ENCODE measurements around the gene COX8C.

COX8C gene

GRCh38 chr14:93309427-93309966, 37.5 kb upstream of the COX8C start:
- H3K4me3 ChIP-seq (ENCODE audit: low read length) = no peak overlapping the region
- no peak overlapping the region for H3K9ac ChIP-seq (ENCODE audit: low read depth, low read length)
- 93% methylated on average over 2 of the region's 2 CpGs for WGBS
- H3K27me3 ChIP-seq (ENCODE audit: insufficient read depth, low read length) = no peaks in the 10 kb centered on the region
- H3K36me3 ChIP-seq (ENCODE audit: insufficient read depth, low read length) = no peaks in the 10 kb centered on the region
- H3K4me1 ChIP-seq (ENCODE audit: insufficient read depth, low read length) = 0 out of 2 replicates have a peak, but pooled peaks cover 7% of the 10 kb centered on the region
- no peak overlapping the region for H3K27ac ChIP-seq (ENCODE audit: low read depth, low read length)
- H3K9me3 ChIP-seq (ENCODE audit: insufficient read depth, low read depth, low read length) = no peaks in the 10 kb centered on the region

GRCh38 chr14:93311082-93311481, 35.9 kb upstream of the COX8C start:
- Histone ChIP-seq H3K9ac (ENCODE audit: low read depth, low read length) (no peak overlapping the region), H3K4me3 (ENCODE audit: low read length) (no peak overlapping the region), H3K4me1 (ENCODE audit: insufficient read depth, low read length) (0 out of 2 replicates have a peak, but pooled peaks cover 7% of the 10 kb centered on the region), H3K9me3 (ENCODE audit: insufficient read depth, low read depth, low read length) (no peaks in the 10 kb centered on the region), H3K27me3 (ENCODE audit: insufficient read depth, low read length) (no peaks in the 10 kb centered on the region), H3K27ac (ENCODE audit: low read depth, low read length) (no peak overlapping the region), H3K36me3 (ENCODE audit: insufficient read depth, low read length) (no peaks in the 10 kb centered on the region)
- 92% methylated on average over 1 of the region's 1 CpG for WGBS

- H3K9me3 ChIP-seq (ENCODE audit: insufficient read depth, low read depth, low read length) = no peaks in the 10 kb centered on the region
- H3K4me3 ChIP-seq (ENCODE audit: low read length) = no peak overlapping the region
- no peak overlapping the region for H3K27ac ChIP-seq (ENCODE audit: low read depth, low read length)
- no peaks in the 10 kb centered on the region for H3K36me3 ChIP-seq (ENCODE audit: insufficient read depth, low read length)
- H3K9ac ChIP-seq (ENCODE audit: low read depth, low read length) = no peak overlapping the region
- no peaks in the 10 kb centered on the region for H3K27me3 ChIP-seq (ENCODE audit: insufficient read depth, low read length)
- H3K4me1 ChIP-seq (ENCODE audit: insufficient read depth, low read length) = peaks cover 29% of the 10 kb centered on the region
Observed at GRCh38 chr14:93315575-93315974, 31.4 kb upstream of the COX8C start.

- H3K9me3 ChIP-seq (ENCODE audit: insufficient read depth, low read depth, low read length) = no peaks in the 10 kb centered on the region
- WGBS = 89% methylated on average over 4 of the region's 4 CpGs
Observed at GRCh38 chr14:93316716-93317115, 30.3 kb upstream of the COX8C start.

GRCh38 chr14:93317210-93317874, 29.6 kb upstream of the COX8C start:
- Histone ChIP-seq H3K9ac (ENCODE audit: low read depth, low read length) (no peak overlapping the region), H3K36me3 (ENCODE audit: insufficient read depth, low read length) (no peaks in the 10 kb centered on the region), H3K27me3 (ENCODE audit: insufficient read depth, low read length) (no peaks in the 10 kb centered on the region), H3K27ac (ENCODE audit: low read depth, low read length) (peak overlapping the region; percentile 37), H3K9me3 (ENCODE audit: insufficient read depth, low read depth, low read length) (no peaks in the 10 kb centered on the region), H3K4me1 (ENCODE audit: insufficient read depth, low read length) (peaks cover 32% of the 10 kb centered on the region), H3K4me3 (ENCODE audit: low read length) (no peak overlapping the region)
- 97% methylated on average over 5 of the region's 7 CpGs for WGBS

More at GRCh38 chr14:93316716-93317115, 30.3 kb upstream of the COX8C start:
- Histone ChIP-seq H3K9ac (ENCODE audit: low read depth, low read length) (no peak overlapping the region), H3K4me1 (ENCODE audit: insufficient read depth, low read length) (peaks cover 32% of the 10 kb centered on the region), H3K27me3 (ENCODE audit: insufficient read depth, low read length) (no peaks in the 10 kb centered on the region), H3K36me3 (ENCODE audit: insufficient read depth, low read length) (no peaks in the 10 kb centered on the region), H3K27ac (ENCODE audit: low read depth, low read length) (no peak overlapping the region), H3K4me3 (ENCODE audit: low read length) (no peak overlapping the region)

GRCh38 chr14:93317875-93318807, 28.8 kb upstream of the COX8C start:
- H3K4me1 ChIP-seq (ENCODE audit: insufficient read depth, low read length) = peaks cover 32% of the 10 kb centered on the region
- H3K27me3 ChIP-seq (ENCODE audit: insufficient read depth, low read length) = no peaks in the 10 kb centered on the region
- H3K4me3 ChIP-seq (ENCODE audit: low read length) = no peak overlapping the region
- H3K36me3 ChIP-seq (ENCODE audit: insufficient read depth, low read length) = no peaks in the 10 kb centered on the region
- peak overlapping the region; percentile 37 for H3K27ac ChIP-seq (ENCODE audit: low read depth, low read length)
- no peaks in the 10 kb centered on the region for H3K9me3 ChIP-seq (ENCODE audit: insufficient read depth, low read depth, low read length)
- peak overlapping the region; percentile 40; the same call in 1 of the 2 replicates for H3K9ac ChIP-seq (ENCODE audit: low read depth, low read length)
- 87% methylated on average over 4 of the region's 6 CpGs for WGBS

GRCh38 chr14:93318927-93319326, 28.1 kb upstream of the COX8C start:
- H3K27ac ChIP-seq (ENCODE audit: low read depth, low read length) = peak overlapping the region; percentile 37
- 65% methylated on average over 5 of the region's 5 CpGs for WGBS
- H3K27me3 ChIP-seq (ENCODE audit: insufficient read depth, low read length) = no peaks in the 10 kb centered on the region
- H3K4me3 ChIP-seq (ENCODE audit: low read length) = no peak overlapping the region
- peaks cover 32% of the 10 kb centered on the region for H3K4me1 ChIP-seq (ENCODE audit: insufficient read depth, low read length)
- H3K36me3 ChIP-seq (ENCODE audit: insufficient read depth, low read length) = peaks cover 4% of the 10 kb centered on the region
- no peaks in the 10 kb centered on the region for H3K9me3 ChIP-seq (ENCODE audit: insufficient read depth, low read depth, low read length)
- H3K9ac ChIP-seq (ENCODE audit: low read depth, low read length) = peak overlapping the region; percentile 40; the same call in 1 of the 2 replicates

GRCh38 chr14:93319494-93319893, 27.5 kb upstream of the COX8C start:
- Histone ChIP-seq H3K9ac (ENCODE audit: low read depth, low read length) (no peak overlapping the region), H3K4me1 (ENCODE audit: insufficient read depth, low read length) (peaks cover 32% of the 10 kb centered on the region), H3K9me3 (ENCODE audit: insufficient read depth, low read depth, low read length) (no peaks in the 10 kb centered on the region), H3K27ac (ENCODE audit: low read depth, low read length) (no peak overlapping the region), H3K4me3 (ENCODE audit: low read length) (no peak overlapping the region), H3K36me3 (ENCODE audit: insufficient read depth, low read length) (peaks cover 8% of the 10 kb centered on the region), H3K27me3 (ENCODE audit: insufficient read depth, low read length) (no peaks in the 10 kb centered on the region)
- WGBS = 100% methylated on average over 2 of the region's 2 CpGs

- 90% methylated on average over 1 of the region's 1 CpG for WGBS
- H3K9ac ChIP-seq (ENCODE audit: low read depth, low read length) = no peak overlapping the region
- no peaks in the 10 kb centered on the region for H3K9me3 ChIP-seq (ENCODE audit: insufficient read depth, low read depth, low read length)
- H3K4me3 ChIP-seq (ENCODE audit: low read length) = no peak overlapping the region
- no peak overlapping the region for H3K27ac ChIP-seq (ENCODE audit: low read depth, low read length)
- H3K4me1 ChIP-seq (ENCODE audit: insufficient read depth, low read length) = peaks cover 32% of the 10 kb centered on the region
- no peaks in the 10 kb centered on the region for H3K27me3 ChIP-seq (ENCODE audit: insufficient read depth, low read length)
- peaks cover 10% of the 10 kb centered on the region for H3K36me3 ChIP-seq (ENCODE audit: insufficient read depth, low read length)
Observed at GRCh38 chr14:93319958-93320357, 27.0 kb upstream of the COX8C start.

GRCh38 chr14:93320489-93320888, 26.5 kb upstream of the COX8C start:
- no peak overlapping the region for H3K4me3 ChIP-seq (ENCODE audit: low read length)
- peaks cover 32% of the 10 kb centered on the region for H3K4me1 ChIP-seq (ENCODE audit: insufficient read depth, low read length)
- peaks cover 10% of the 10 kb centered on the region for H3K36me3 ChIP-seq (ENCODE audit: insufficient read depth, low read length)
- no peak overlapping the region for H3K9ac ChIP-seq (ENCODE audit: low read depth, low read length)
- H3K27me3 ChIP-seq (ENCODE audit: insufficient read depth, low read length) = no peaks in the 10 kb centered on the region
- no peaks in the 10 kb centered on the region for H3K9me3 ChIP-seq (ENCODE audit: insufficient read depth, low read depth, low read length)
- no peak overlapping the region for H3K27ac ChIP-seq (ENCODE audit: low read depth, low read length)

GRCh38 chr14:93322929-93323599, 23.9 kb upstream of the COX8C start:
- Histone ChIP-seq H3K4me1 (ENCODE audit: insufficient read depth, low read length) (peaks cover 27% of the 10 kb centered on the region), H3K27ac (ENCODE audit: low read depth, low read length) (no peak overlapping the region), H3K4me3 (ENCODE audit: low read length) (no peak overlapping the region), H3K27me3 (ENCODE audit: insufficient read depth, low read length) (no peaks in the 10 kb centered on the region), H3K9ac (ENCODE audit: low read depth, low read length) (no peak overlapping the region), H3K9me3 (ENCODE audit: insufficient read depth, low read depth, low read length) (no peaks in the 10 kb centered on the region), H3K36me3 (ENCODE audit: insufficient read depth, low read length) (peaks cover 10% of the 10 kb centered on the region)
- 90% methylated on average over 3 of the region's 5 CpGs for WGBS

Data from HUES64 (cell line).